Measurements from ENCODE around the gene C11orf21. TPM values are rescaled to one million over a fixed set of nuclear protein-coding genes. Genes with fewer than 3 reads are reported as not detected.

C11orf21 gene
- total and polyA plus RNA-seq, 2 experiments from 2014 or later = 0.17 to 0.68 TPM

DNA sequence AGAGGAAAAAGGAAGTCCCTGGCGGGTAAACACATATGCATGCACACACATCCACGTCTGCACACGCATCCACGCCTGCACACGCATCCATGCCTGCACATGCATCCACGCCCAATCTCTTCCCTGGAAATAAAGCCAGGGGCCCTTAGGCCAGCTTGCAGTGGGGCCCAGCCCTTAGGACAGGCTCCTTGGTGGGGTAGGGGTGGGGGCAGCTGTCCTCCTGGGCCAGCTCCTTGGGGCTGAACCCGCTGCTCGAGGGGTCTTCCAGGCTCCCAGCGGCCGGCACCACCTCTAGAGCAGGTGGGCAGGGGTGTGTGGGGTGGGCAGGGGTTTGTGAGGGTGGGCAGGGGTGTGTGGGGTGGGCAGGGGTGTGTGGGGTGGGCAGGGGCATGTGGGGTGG lies 1.9 kb downstream of the C11orf21 start:
- Histone ChIP-seq H3K4me3 (no peak overlapping the region), H3K9me3 (ENCODE audit: low read depth) (no peaks in the 10 kb centered on the region), H3K27ac (no peak overlapping the region), H3K36me3 (replicated peaks; ENCODE audit: insufficient read depth, low read depth) (no peaks in the 10 kb centered on the region), H3K4me2 (no peak overlapping the region), H4K20me1 (ENCODE audit: insufficient read depth, poor library complexity, severe bottlenecking) (no peaks in the 10 kb centered on the region), H3K4me1 (ENCODE audit: insufficient read depth) (peaks cover 45% of the 10 kb centered on the region), H2AFZ (no peak overlapping the region), H3K79me2 (no peaks in the 10 kb centered on the region), H3K9me2 (replicated peaks; ENCODE audit: insufficient read depth) (no peaks in the 10 kb centered on the region), H3K27me3 (no peaks in the 10 kb centered on the region)
- DNase-seq (ENCODE audit: low spot score) = no peak
- 71% methylated on average over 8 of the region's 10 CpGs for WGBS (ENCODE audit: low lambda C conversion rate, missing lambda C conversion rate)
- TF ChIP-seq EZH2phosphoT487 (IDR thresholded peaks at IDR 0.05; ENCODE audit: low read depth, severe bottlenecking, unreplicated experiment) (no peak), EZH2 (IDR thresholded peaks at IDR 0.05; ENCODE audit: borderline replicate concordance) (no peak), CTCF (IDR thresholded peaks at IDR 0.05; ENCODE audit: poor library complexity) (no peak)

DNA sequence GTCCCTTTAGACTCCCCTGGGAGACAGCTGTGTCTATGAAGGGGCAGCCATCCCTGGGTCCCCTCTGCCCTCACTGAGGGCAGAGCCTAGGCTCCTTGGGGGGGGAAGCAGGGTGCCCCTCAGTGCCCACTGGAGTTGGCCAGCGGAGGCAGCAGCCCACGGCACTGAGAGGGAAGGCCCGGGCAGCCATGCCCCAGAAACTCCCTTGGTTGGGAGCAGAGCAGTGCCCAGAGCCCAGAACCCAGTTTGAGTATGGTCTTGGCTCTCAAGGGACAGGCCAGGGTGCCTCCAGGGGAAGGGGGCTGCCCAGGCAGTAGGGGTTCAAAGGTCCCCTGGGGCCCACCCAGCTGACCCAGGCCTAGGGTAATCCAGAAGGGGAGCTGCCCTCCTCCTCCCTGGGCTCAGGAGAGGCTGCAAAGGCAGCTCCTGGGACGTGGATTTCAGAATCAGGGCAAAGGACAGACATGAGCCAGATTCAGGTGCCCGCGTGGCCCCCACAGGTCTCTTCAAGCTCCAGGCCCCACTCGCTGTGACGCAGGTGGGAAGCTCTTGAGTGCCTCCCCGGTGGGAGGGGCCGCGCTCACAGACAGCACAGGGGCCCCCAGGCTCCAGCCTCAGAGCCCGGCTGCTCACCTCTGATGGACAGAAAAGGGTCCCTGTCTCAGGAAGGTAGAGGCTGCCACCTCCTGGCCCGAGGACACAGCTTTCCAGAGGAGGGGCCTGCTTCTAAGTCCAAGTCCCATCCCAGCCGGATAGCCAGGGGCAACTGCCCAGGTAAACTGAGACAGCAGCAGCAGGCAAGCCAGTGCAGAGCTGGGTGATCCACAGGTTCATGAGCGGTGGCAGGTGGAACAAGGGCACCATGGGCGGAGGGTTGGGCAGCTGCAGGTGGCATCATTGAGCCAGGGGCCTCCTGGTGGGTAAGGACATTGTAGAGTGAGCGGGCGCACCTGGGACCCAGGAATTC lies 2.6 kb downstream of the C11orf21 start:
- H3K27me3 ChIP-seq = no peaks in the 10 kb centered on the region
- no peaks in the 10 kb centered on the region for H3K79me2 ChIP-seq
- H4K20me1 ChIP-seq (ENCODE audit: insufficient read depth, poor library complexity, severe bottlenecking) = no peaks in the 10 kb centered on the region
- H3K4me3 ChIP-seq = no peak overlapping the region
- H3K36me3 ChIP-seq (replicated peaks; ENCODE audit: insufficient read depth, low read depth) = no peaks in the 10 kb centered on the region
- H3K27ac ChIP-seq = no peak overlapping the region
- DNase-seq (ENCODE audit: low spot score) = peak; percentile 77
- H2AFZ ChIP-seq = no peak overlapping the region
- no peak for TF ChIP-seq EZH2 (IDR thresholded peaks at IDR 0.05; ENCODE audit: borderline replicate concordance)
- TF ChIP-seq EZH2phosphoT487 (IDR thresholded peaks at IDR 0.05; ENCODE audit: low read depth, severe bottlenecking, unreplicated experiment) = no peak
- TF ChIP-seq CTCF (IDR thresholded peaks at IDR 0.05; ENCODE audit: poor library complexity) = peak; percentile 55
- 64% methylated on average over 18 of the region's 18 CpGs for WGBS (ENCODE audit: low lambda C conversion rate, missing lambda C conversion rate)
- H3K4me2 ChIP-seq = no peak overlapping the region
- no peaks in the 10 kb centered on the region for H3K9me2 ChIP-seq (replicated peaks; ENCODE audit: insufficient read depth)
- peaks cover 39% of the 10 kb centered on the region for H3K4me1 ChIP-seq (ENCODE audit: insufficient read depth)
- H3K9me3 ChIP-seq (ENCODE audit: low read depth) = no peaks in the 10 kb centered on the region

GRCh38 chr11:2298131-2298794 lies 3.5 kb downstream of the C11orf21 start:
- WGBS (ENCODE audit: low lambda C conversion rate, missing lambda C conversion rate) = 94% methylated on average over 11 of the region's 14 CpGs
- Histone ChIP-seq H3K4me1 (ENCODE audit: insufficient read depth) (peaks cover 31% of the 10 kb centered on the region), H3K9me3 (ENCODE audit: low read depth) (no peaks in the 10 kb centered on the region), H3K27me3 (no peaks in the 10 kb centered on the region), H3K9me2 (replicated peaks; ENCODE audit: insufficient read depth) (no peaks in the 10 kb centered on the region), H3K4me3 (no peak overlapping the region), H2AFZ (no peak overlapping the region), H3K4me2 (no peak overlapping the region), H4K20me1 (ENCODE audit: insufficient read depth, poor library complexity, severe bottlenecking) (no peaks in the 10 kb centered on the region), H3K27ac (no peak overlapping the region), H3K36me3 (replicated peaks; ENCODE audit: insufficient read depth, low read depth) (no peaks in the 10 kb centered on the region), H3K79me2 (no peaks in the 10 kb centered on the region)
- DNase-seq (ENCODE audit: low spot score) = no peak
- TF ChIP-seq CTCF (IDR thresholded peaks at IDR 0.05; ENCODE audit: poor library complexity) (no peak), EZH2 (IDR thresholded peaks at IDR 0.05; ENCODE audit: borderline replicate concordance) (no peak), EZH2phosphoT487 (IDR thresholded peaks at IDR 0.05; ENCODE audit: low read depth, severe bottlenecking, unreplicated experiment) (no peak)

All from hepatocyte (in vitro differentiated cells).